Measurements from ENCODE around the gene POLR1E.

POLR1E gene

DNA sequence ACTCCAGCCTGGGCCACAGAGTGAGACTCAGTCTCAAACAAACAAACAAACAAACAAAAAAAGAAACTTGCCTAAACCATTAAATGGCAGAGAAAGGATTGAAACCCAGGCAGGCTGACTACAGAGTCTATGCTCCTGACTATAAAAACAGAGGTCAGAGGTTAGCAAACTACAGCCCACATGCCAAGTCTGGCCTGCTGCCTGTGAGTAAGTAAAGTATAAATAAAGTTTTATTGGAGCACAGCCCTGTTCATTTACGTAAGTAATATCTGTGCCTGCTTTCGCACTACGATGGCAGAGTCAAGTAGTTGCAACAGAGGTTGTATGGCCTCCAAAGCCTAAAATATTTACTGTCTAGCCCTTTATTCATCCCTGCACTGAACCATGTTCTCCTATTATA is 11.6 kb downstream of the POLR1E start:
- no peak overlapping the region for H3K27ac ChIP-seq (ENCODE audit: low read depth, low read length)
- H4K20me1 ChIP-seq (ENCODE audit: low read depth, low read length) = no peaks in the 10 kb centered on the region
- TF ChIP-seq EZH2phosphoT487 (conservative IDR thresholded peaks at IDR 0.05; ENCODE audit: low read length) (no peak), CTCF (IDR thresholded peaks at IDR 0.05; ENCODE audit: insufficient read depth, low read length, poor library complexity, severe bottlenecking) (no peak)
- H3K9ac ChIP-seq (ENCODE audit: low read length) = no peak overlapping the region
- H3K9me3 ChIP-seq (ENCODE audit: insufficient read depth, low read length) = no peaks in the 10 kb centered on the region
- H3K79me2 ChIP-seq (ENCODE audit: insufficient read depth, low read length) = peaks cover 11% of the 10 kb centered on the region; the same call in 1 of the 2 replicates
- no peaks in the 10 kb centered on the region for H3K27me3 ChIP-seq (ENCODE audit: low read length)
- H3K4me2 ChIP-seq (ENCODE audit: low read depth, low read length, poor library complexity, severe bottlenecking) = no peak overlapping the region
- H3K9me2 ChIP-seq (replicated peaks; ENCODE audit: insufficient read depth, low read length) = no peaks in the 10 kb centered on the region
- peaks cover 65% of the 10 kb centered on the region for H3K36me3 ChIP-seq (ENCODE audit: low read length)
- no peak overlapping the region for H2AFZ ChIP-seq (ENCODE audit: low read depth, low read length, severe bottlenecking)
- no peaks in the 10 kb centered on the region for H3F3A ChIP-seq (ENCODE audit: insufficient read depth)
- H3K4me3 ChIP-seq (ENCODE audit: insufficient read depth, low read length, poor library complexity, severe bottlenecking) = no peak overlapping the region

DNA sequence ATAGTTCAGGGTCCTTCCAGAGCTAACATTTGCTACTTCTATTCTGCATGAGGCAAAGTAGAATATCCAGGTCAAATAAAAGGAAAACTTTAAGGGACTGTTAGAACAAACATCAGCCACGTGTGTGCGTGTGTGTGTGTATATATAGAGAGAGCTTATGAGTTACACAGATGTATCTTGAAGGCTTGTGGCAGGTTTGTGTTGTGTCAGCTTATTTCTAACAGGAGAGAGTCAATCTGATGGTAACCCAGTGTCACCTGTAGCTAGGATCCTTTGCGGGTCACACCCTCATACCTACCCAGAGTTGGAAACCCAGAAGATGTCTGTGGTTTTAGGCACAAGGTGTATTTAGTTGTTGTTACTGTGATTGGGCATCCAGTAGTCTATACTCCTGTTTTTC is 12.7 kb downstream of the POLR1E start:
- Histone ChIP-seq H3K36me3 (ENCODE audit: low read length) (peaks cover 64% of the 10 kb centered on the region), H4K20me1 (ENCODE audit: low read depth, low read length) (no peaks in the 10 kb centered on the region)

GRCh38 chr9:37499297-37499696 is 13.5 kb downstream of the POLR1E start:
- H3K9me3 ChIP-seq (ENCODE audit: insufficient read depth, low read length) = no peaks in the 10 kb centered on the region
- H3K4me2 ChIP-seq (ENCODE audit: low read depth, low read length, poor library complexity, severe bottlenecking) = no peak overlapping the region
- no peaks in the 10 kb centered on the region for H4K20me1 ChIP-seq (ENCODE audit: low read depth, low read length)
- no peak overlapping the region for H2AFZ ChIP-seq (ENCODE audit: low read depth, low read length, severe bottlenecking)
- H3K9me2 ChIP-seq (replicated peaks; ENCODE audit: insufficient read depth, low read length) = no peaks in the 10 kb centered on the region
- peaks cover 60% of the 10 kb centered on the region for H3K36me3 ChIP-seq (ENCODE audit: low read length)
- no peaks in the 10 kb centered on the region for H3K27me3 ChIP-seq (ENCODE audit: low read length)
- no peak overlapping the region for H3K4me3 ChIP-seq (ENCODE audit: insufficient read depth, low read length, poor library complexity, severe bottlenecking)
- H3K79me2 ChIP-seq (ENCODE audit: insufficient read depth, low read length) = peaks cover 11% of the 10 kb centered on the region; the same call in 1 of the 2 replicates
- no peak overlapping the region for H3K27ac ChIP-seq (ENCODE audit: low read depth, low read length)
- TF ChIP-seq EZH2phosphoT487 (conservative IDR thresholded peaks at IDR 0.05; ENCODE audit: low read length) = no peak
- no peak for TF ChIP-seq CTCF (IDR thresholded peaks at IDR 0.05; ENCODE audit: insufficient read depth, low read length, poor library complexity, severe bottlenecking)
- H3K9ac ChIP-seq (ENCODE audit: low read length) = no peak overlapping the region
- no peaks in the 10 kb centered on the region for H3F3A ChIP-seq (ENCODE audit: insufficient read depth)

More for the DNA sequence above, 12.7 kb downstream of the POLR1E start:
- Histone ChIP-seq H3K27ac (ENCODE audit: low read depth, low read length) (no peak overlapping the region), H2AFZ (ENCODE audit: low read depth, low read length, severe bottlenecking) (no peak overlapping the region), H3K79me2 (ENCODE audit: insufficient read depth, low read length) (peaks cover 11% of the 10 kb centered on the region; the same call in 1 of the 2 replicates), H3K9me2 (replicated peaks; ENCODE audit: insufficient read depth, low read length) (no peaks in the 10 kb centered on the region), H3K9ac (ENCODE audit: low read length) (no peak overlapping the region), H3K27me3 (ENCODE audit: low read length) (no peaks in the 10 kb centered on the region), H3K9me3 (ENCODE audit: insufficient read depth, low read length) (no peaks in the 10 kb centered on the region), H3K4me2 (ENCODE audit: low read depth, low read length, poor library complexity, severe bottlenecking) (no peak overlapping the region), H3K4me3 (ENCODE audit: insufficient read depth, low read length, poor library complexity, severe bottlenecking) (no peak overlapping the region), H3F3A (ENCODE audit: insufficient read depth) (no peaks in the 10 kb centered on the region)
- TF ChIP-seq EZH2phosphoT487 (conservative IDR thresholded peaks at IDR 0.05; ENCODE audit: low read length) (no peak), CTCF (IDR thresholded peaks at IDR 0.05; ENCODE audit: insufficient read depth, low read length, poor library complexity, severe bottlenecking) (no peak)

Data from SU-DHL-6 (cell line).